Measurements from ENCODE around the gene DTWD2.
"Not testable (repeated sequence)": the region's sequence is repeated elsewhere in the genome, so short reads cannot be mapped to it uniquely, and the experiment has no call there.

Gene DTWD2, protein sequence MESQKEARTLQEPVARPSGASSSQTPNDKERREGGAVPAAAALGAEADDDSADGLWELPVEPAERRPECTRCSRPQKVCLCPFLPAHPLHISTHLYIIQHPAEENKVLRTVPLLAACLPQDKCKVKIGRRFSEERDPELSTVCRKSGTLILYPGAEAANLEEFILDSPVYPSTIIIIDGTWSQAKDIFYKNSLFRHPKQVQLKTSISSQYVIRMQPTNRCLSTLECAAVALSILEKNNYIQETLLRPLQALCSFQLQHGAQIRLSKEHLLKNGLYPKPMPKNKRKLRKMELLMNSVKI

GRCh38 chr5:118987988-118988865 is at the start of gene DTWD2:
DTWD2 (minus strand) TSS chr5:118988547; CDS start chr5:118988511, 36 bp downstream.
- DNase-seq (ENCODE audit: low read depth), result peak; percentile 82

GRCh38 chr5:119037496-119038215 is 49.3 kb upstream of the DTWD2 start:
- no peak for DNase-seq (ENCODE audit: low read depth)

GRCh38 chr5:119036101-119036762 is 47.9 kb upstream of the DTWD2 start:
- no peak for DNase-seq (ENCODE audit: low read depth)

- no peak for DNase-seq (ENCODE audit: low read depth)
Measured at GRCh38 chr5:119033135-119033534, 44.8 kb upstream of the DTWD2 start.

DNA sequence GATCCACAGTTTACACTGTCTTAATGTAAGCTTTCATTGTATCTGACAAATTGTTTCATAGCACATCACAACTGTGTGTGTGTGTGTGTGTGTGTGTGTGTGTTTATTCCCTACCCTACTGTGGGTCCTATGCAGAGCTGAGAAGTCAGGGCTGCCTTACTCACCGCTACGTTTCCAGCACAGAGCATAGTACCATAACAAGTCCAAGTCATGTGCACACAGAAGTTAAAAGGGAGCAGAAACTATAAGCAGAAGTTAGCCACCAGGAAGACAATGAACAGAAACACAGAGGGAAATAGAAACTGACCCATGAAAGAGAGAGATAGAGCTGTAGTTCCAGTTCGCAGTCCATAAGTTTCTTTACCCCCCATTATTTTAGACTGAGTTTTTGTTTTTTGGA is 44.3 kb upstream of the DTWD2 start:
- no peak for DNase-seq (ENCODE audit: low read depth)

- DNase-seq (ENCODE audit: low read depth), result no peak
Measured at GRCh38 chr5:119031905-119032304, 43.6 kb upstream of the DTWD2 start.

DNA sequence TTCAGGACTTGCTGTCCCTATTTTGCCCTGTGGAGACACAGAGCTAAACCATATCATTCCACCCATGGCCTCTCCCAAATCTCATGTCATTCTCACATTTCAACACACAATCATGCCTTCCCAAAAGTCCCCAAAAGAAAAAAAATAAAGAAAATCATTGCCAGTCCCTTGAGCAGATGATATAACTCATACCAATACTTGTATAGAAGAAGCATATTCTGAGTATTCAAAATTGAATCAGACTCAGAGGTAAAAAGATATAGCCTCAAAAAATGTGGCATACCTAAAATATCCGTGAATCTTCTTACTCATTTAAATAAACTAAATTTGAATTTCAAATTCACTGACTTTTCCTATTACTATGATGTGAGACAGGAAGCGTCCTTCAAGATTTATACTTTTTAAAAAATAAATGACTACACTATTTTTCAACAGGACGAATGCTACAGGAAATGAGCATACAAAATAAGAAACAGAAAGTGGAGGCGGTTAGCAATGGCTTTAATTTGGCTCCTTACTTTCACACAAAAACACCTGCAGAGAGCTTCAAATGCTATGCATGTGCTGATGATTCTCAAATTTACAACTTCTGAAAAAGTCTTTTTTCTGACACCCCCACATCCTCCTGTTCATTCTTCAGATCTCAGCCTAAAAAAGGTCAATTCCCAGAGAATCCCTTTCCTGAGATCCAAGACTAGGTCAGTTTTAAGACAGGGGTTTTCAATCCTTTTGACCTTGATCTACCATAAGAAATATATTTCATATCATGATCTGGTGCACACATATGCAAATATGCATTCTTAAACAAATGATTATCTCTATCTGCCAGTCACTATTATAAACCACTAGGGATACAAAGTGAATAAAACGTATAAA is 42.9 kb upstream of the DTWD2 start:
- DNase-seq (ENCODE audit: low read depth), result no peak

DNA sequence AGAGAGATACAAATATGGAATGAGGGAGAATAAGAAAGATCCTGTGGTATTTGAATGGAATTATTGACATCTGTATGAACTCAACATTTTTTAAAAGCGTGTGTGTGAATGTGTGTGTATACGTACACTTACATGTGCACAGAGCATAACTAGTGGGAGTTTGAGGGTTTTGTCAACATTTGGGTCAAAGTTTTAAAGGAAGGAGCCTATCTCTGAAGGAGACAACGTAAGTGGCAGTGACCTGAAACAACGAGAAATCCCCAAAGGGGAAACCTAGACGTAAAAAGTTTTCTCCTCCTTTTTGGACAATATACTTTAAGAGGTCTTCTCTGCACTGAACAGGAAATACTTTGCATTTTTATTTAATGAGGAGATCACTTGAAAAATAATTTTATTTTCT is 40.2 kb upstream of the DTWD2 start:
- DNase-seq (ENCODE audit: low read depth), result no peak

- DNase-seq (ENCODE audit: low read depth), result no peak
Measured at GRCh38 chr5:119022773-119023172, 34.4 kb upstream of the DTWD2 start.

DNA sequence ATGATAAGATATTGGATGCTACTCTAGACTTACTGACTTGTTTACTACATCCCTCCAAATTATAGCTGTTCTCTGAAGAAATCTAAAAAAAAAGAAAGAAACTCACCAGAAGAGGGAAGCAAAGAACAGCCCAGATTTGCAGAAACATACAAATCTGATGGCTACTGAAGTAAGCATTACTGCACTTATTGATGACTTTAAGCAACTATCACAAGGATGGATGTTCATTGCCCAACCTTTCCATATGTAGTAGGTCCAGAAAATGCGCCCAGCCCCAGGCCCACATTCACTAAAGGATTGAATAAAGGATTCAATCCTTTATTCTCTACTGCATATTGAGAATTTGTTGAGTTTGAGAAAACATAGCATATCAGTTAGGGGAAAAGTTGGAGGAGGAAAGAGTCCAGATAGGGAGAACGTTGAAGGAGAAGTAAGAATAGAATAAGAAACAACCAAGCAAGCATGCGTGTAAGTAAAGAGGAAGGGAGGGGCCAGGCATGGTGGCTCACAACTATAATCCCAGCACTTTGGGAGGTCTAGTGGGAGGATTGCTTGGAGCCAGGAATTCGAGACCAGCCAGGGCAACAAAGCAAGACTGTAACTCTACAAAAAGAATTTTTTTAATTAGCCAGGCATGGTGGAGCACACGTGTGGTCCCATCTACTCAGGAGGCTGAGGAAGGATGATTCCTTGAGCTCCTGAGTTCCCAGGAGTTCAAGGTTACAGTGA is 33.8 kb upstream of the DTWD2 start:
- DNase-seq (ENCODE audit: low read depth), result no peak

GRCh38 chr5:119021149-119021732 is 32.9 kb upstream of the DTWD2 start:
- no peak for DNase-seq (ENCODE audit: low read depth)

DNA sequence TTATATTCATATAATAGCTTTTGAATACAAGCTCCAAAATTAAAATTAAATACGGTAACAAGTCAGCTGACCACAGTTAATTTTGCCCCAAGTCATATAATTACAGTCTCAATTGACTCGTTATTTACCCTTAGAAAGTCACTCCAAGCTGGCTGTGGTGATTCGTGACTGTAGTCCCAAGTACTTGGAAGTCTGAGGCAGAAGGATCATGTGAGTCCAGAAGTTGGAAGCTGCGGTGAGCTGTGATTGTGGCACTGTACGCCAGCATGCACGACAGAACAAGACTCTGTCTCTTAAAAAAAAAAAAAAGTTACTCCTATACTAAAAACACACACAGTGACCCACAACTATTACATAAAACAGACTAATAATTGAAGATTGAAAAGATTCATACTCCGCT is 31.6 kb upstream of the DTWD2 start:
- DNase-seq (ENCODE audit: low read depth), result no peak

GRCh38 chr5:119019501-119019900 is 31.2 kb upstream of the DTWD2 start:
- DNase-seq (ENCODE audit: low read depth), result no peak

DNA sequence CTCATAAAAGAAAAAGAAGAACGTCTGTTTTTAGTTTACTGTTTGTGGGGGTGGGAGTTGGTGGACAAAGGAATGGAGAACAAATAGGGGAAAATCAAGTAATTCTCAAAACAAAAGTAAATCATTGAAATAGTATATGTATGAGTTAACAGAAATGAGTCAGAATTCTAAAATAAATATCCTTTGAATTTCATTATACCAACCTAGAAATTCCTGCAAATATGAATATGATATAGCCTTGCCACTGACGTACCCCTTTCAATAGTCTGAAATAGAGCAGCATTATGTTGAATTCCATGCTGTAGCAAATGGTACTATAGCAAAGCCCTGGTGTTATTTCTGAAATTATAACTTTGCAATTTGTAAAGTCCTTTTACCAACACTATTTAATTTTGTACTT is 29.6 kb upstream of the DTWD2 start:
- DNase-seq (ENCODE audit: low read depth), result no peak

- no peak for DNase-seq (ENCODE audit: low read depth)
Measured at GRCh38 chr5:119016125-119016774, 27.9 kb upstream of the DTWD2 start.

GRCh38 chr5:119011186-119011585 is 22.8 kb upstream of the DTWD2 start:
- DNase-seq (ENCODE audit: low read depth), result no peak

GRCh38 chr5:119010206-119010605 is 21.9 kb upstream of the DTWD2 start:
- DNase-seq (ENCODE audit: low read depth), result no peak

- DNase-seq (ENCODE audit: low read depth), result no peak
Measured at GRCh38 chr5:119009131-119009530, 20.8 kb upstream of the DTWD2 start.

DNA sequence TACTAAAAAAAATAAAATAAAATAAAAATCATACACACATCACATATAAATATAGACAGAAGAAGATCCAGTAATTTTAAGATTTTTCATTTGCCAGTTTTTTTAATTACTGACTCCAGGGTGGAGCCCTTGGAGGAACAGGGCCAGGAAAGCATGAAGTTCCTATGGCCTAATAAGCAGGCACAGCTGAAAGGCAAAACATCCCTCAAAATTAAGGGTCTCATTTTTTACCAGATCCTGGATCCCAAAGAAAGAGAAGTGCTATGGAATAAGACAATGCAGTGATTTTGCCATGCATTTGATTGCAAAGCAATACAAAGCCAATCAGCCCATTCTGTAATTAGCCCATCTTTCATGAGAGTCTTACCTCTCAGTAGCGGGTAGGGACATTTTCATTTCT is 11.3 kb upstream of the DTWD2 start:
- DNase-seq (ENCODE audit: low read depth), result no peak

DNA sequence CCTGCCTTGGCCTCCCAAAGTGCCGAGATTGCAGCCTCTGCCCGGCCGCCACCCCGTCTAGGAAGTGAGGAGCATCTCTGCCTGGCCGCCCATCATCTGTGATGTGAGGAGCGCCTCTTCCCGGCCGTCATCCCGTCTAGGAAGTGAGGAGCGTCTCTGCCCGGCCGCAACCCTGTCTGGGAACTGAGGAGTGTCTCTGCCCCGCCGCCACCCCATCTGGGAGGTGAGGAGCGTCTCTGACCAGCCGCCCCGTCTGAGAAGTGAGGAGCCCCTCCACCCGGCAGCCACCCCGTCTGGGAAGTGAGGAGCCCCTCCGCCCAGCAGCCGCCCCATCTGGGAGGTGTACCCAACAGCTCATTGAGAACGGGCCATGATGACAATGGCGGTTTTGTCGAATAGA is 10.5 kb upstream of the DTWD2 start:
- not testable (repeated sequence) for DNase-seq (ENCODE audit: low read depth)
